Neuronal stem cell (in vitro differentiated cells): ENCODE data around the gene ATP2B3.
A peak's percentile ranks its signal among the peaks of the same experiment; 100 is the strongest.

Source experiments
- DNase-seq: peaks from one replicate; pipeline ENCODE4 v3.0.0-alpha.2; 2013; ENCODE audit warnings: low spot score
- H2AFZ ChIP-seq: one replicate; pipeline ENCODE4 v1.6.1; 2013; ENCODE audit warnings: mild to moderate bottlenecking, low read length, inconsistent platforms
- H2AK5ac ChIP-seq: 2 replicates; pipeline ENCODE4 v1.6.1; 2013; ENCODE audit warnings: low read depth, mild to moderate bottlenecking, inconsistent platforms, low read length, moderate library complexity, mixed read lengths
- H2BK120ac ChIP-seq: 2 replicates; pipeline ENCODE4 v1.6.1; 2013; ENCODE audit warnings: low read depth, mild to moderate bottlenecking, inconsistent platforms, low read length, moderate library complexity, mixed read lengths
- H2BK12ac ChIP-seq: one replicate; pipeline ENCODE4 v1.6.1; 2013; ENCODE audit warnings: low read length, inconsistent platforms
- H2BK15ac ChIP-seq: 2 replicates; pipeline ENCODE4 v1.6.1; 2013; ENCODE audit warnings: mild to moderate bottlenecking, low read length, inconsistent platforms, mixed read lengths
- H2BK5ac ChIP-seq: one replicate; pipeline ENCODE4 v1.6.1; 2013; ENCODE audit warnings: inconsistent platforms, mild to moderate bottlenecking, low read length, moderate library complexity
- H3K14ac ChIP-seq: one replicate; pipeline ENCODE4 v1.6.1; 2013; ENCODE audit warnings: low read length, inconsistent platforms
- H3K18ac ChIP-seq: 2 replicates; pipeline ENCODE4 v1.6.1; 2013; ENCODE audit warnings: low read length, inconsistent platforms
- H3K23ac ChIP-seq: 2 replicates; pipeline ENCODE4 v1.6.1; 2013; ENCODE audit warnings: low read depth, mild to moderate bottlenecking, mixed read lengths, low read length, inconsistent platforms; ENCODE audit not compliant: poor library complexity
- H3K27ac ChIP-seq: replicated peaks from 3 replicates; pipeline ENCODE4 v1.5.1; 2013; ENCODE audit warnings: low read length, inconsistent platforms
- H3K27me3 ChIP-seq, 3 experiments: 2 replicates each; pipeline ENCODE4 v1.6.1; 2013; ENCODE audit warnings: low read length in 3 of 3, mild to moderate bottlenecking in 2 of 3, inconsistent platforms in 1 of 3, low read depth in 1 of 3, mixed read lengths in 1 of 3, moderate library complexity in 1 of 3; ENCODE audit not compliant: control insufficient read depth in 3 of 3, insufficient read depth in 3 of 3
- H3K36me3 ChIP-seq, 2 donors: replicated peaks in 1 of 2; 2 replicates each; pipeline ENCODE4 v1.6.1; 2013; ENCODE audit warnings: low read length in 2 of 2; ENCODE audit not compliant: control insufficient read depth in 2 of 2, insufficient read depth in 2 of 2
- H3K4ac ChIP-seq: 2 replicates; pipeline ENCODE4 v1.6.1; 2013; ENCODE audit warnings: inconsistent platforms, mild to moderate bottlenecking, low read length, moderate library complexity
- H3K4me1 ChIP-seq, 2 donors: 1 replicate in 1 of 2; 2 replicates in 1 of 2; pipeline ENCODE4 v1.6.1; 2013; ENCODE audit warnings: low read length in 2 of 2, low read depth in 1 of 2; ENCODE audit not compliant: control insufficient read depth in 2 of 2, insufficient read depth in 1 of 2
- H3K4me2 ChIP-seq: one replicate; pipeline ENCODE4 v1.6.1; 2013; ENCODE audit warnings: mild to moderate bottlenecking, low read length, inconsistent platforms; ENCODE audit not compliant: insufficient read depth, poor library complexity, severe bottlenecking
- H3K4me3 ChIP-seq, 2 donors: 2 replicates each; pipeline ENCODE4 v1.5.1; 2013; ENCODE audit warnings: low read length in 2 of 2, mild to moderate bottlenecking in 2 of 2, inconsistent platforms in 1 of 2, moderate library complexity in 1 of 2
- H3K79me1 ChIP-seq: one replicate; pipeline ENCODE4 v1.6.1; 2013; ENCODE audit warnings: low read depth, mild to moderate bottlenecking, inconsistent platforms, low read length, moderate library complexity
- H3K9ac ChIP-seq: one replicate; pipeline ENCODE4 v1.6.1; 2013; ENCODE audit warnings: mild to moderate bottlenecking, low read depth, low read length, inconsistent platforms; ENCODE audit not compliant: poor library complexity
- H3K9me3 ChIP-seq, 2 donors: replicated peaks in 1 of 2; 2 replicates each; pipeline versions ENCODE3 to v1.6.1; 2013; ENCODE audit warnings: low read length in 2 of 2, mild to moderate bottlenecking in 2 of 2, inconsistent platforms in 1 of 2, low read depth in 1 of 2, mixed read lengths in 1 of 2, moderate library complexity in 1 of 2; ENCODE audit not compliant: control insufficient read depth in 2 of 2, insufficient read depth in 1 of 2
- H4K8ac ChIP-seq: one replicate; pipeline ENCODE4 v1.6.1; 2013; ENCODE audit warnings: low read depth, mild to moderate bottlenecking, inconsistent platforms, low read length, moderate library complexity
- H4K91ac ChIP-seq: one replicate; pipeline ENCODE4 v1.6.1; 2013; ENCODE audit warnings: low read length, low read depth, mild to moderate bottlenecking, inconsistent platforms; ENCODE audit not compliant: poor library complexity
- WGBS, 2 donors: extraction: QIAGEN DNeasy Blood & Tissue Kit; methylation state at CpG; one replicate each; pipeline ENCODE4 v1.1.7; 2013; ENCODE audit warnings: missing lambda C conversion rate in 2 of 2, mixed read lengths in 1 of 2; ENCODE audit not compliant: insufficient read length in 2 of 2, insufficient replicate concordance in 1 of 2; ENCODE audit errors: extremely low coverage in 2 of 2; 5-methylcytosine and 5-hydroxymethylcytosine counted together

Gene ATP2B3

DNA sequence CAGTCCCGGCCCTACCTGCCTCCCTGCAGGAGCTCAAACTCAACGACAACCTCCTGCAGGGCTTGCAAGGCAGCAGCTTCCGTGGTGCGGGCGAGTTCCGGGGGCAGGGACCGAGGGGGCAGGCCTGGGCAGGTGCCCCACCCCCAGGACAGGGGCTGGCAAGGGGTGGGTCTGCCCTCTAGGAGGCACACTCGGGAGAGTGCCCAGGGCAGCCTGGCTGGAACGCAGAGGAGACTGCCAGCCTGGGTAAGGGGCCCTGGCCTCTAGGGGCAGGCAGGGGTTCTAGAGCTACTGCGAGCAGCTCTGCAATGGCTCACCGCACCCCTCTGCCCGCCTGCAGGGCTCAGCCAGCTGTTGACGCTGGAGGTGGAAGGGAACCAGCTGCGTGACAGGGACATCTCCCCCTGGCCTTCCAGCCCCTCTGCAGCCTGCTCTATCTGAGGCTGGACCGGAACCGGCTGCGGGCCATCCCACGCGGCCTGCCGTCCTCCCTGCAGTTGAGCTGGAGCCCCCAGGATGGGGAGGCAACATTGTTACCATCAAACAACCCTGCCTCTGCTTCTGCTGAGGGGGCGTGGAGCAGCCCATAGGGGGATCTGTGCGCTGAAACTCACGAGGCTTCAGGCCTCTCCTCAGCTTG, 34.9 kb upstream of the ATP2B3 start:
- Histone ChIP-seq H3K27me3 (peaks cover 0 to 40% (median 0%) of the 10 kb centered on the region in 3 experiments), H3K27ac (no peak overlapping the region), H2BK15ac (no peak overlapping the region), H3K4ac (no peak overlapping the region), H3K14ac (no peak overlapping the region), H3K4me3 (no peak overlapping the region), H3K4me2 (no peak overlapping the region), H2BK12ac (peak overlapping the region; percentile 58), H2AK5ac (no peak overlapping the region), H3K18ac (no peak overlapping the region), H3K4me1 (no peaks in the 10 kb centered on the region), H4K91ac (no peak overlapping the region), H3K36me3 (no peaks in the 10 kb centered on the region), H3K23ac (no peak overlapping the region), H4K8ac (no peak overlapping the region), H3K9me3 (no peaks in the 10 kb centered on the region), H3K79me1 (no peaks in the 10 kb centered on the region), H2AFZ (no peak overlapping the region), H2BK5ac (no peak overlapping the region), H3K9ac (no peak overlapping the region), H2BK120ac (no peak overlapping the region)
- WGBS, 2 donors: no CpG with 5 or more reads among the region's 23 CpGs
- no peak for DNase-seq

DNA sequence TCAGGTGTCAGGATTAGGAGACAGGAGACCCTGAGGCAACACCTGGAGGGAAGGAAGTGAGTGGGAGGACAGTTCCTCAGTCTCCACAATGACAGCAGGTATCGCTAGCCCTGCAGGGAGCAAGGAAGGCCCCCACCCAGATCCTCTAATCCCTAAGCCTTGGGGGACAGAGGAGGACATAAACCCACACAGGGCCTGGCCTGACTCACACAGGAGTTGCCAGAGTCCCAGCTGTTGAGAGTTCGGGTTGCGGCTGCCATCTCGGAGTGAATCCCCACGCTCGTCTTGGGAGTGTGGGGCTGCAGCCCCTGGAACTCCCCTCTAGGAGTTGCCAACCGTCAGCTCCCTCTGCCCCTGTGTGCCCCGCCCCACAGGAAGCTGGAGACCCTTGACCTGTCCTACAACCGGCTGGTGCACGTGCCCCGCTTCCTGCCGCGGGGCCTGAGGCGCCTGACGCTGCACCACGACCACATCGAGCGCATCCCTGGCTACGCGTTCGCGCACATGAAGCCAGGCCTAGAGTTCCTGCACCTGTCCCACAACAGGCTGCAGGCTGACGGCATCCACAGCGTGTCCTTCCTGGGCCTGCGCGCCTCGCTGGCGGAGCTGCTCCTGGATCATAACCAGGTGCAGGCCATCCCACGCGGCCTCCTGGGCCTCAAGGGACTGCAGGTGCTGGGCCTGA, 31.9 kb upstream of the ATP2B3 start:
- H3K23ac ChIP-seq: no peak overlapping the region
- no peak overlapping the region for H3K4me2 ChIP-seq
- no peak overlapping the region for H3K4me3 ChIP-seq
- no peak overlapping the region for H2BK120ac ChIP-seq
- H2AFZ ChIP-seq: no peak overlapping the region
- H3K9me3 ChIP-seq: no peaks in the 10 kb centered on the region
- H3K27ac ChIP-seq: no peak overlapping the region
- no peak for DNase-seq
- no peaks in the 10 kb centered on the region for H3K79me1 ChIP-seq
- no peak overlapping the region for H2BK5ac ChIP-seq
- no peak overlapping the region for H2BK15ac ChIP-seq
- no peak overlapping the region for H2BK12ac ChIP-seq
- H3K9ac ChIP-seq: no peak overlapping the region
- H3K4ac ChIP-seq: no peak overlapping the region
- no peak overlapping the region for H3K18ac ChIP-seq
- no CpG with 5 or more reads among the region's 30 CpGs for WGBS, 2 donors
- no peak overlapping the region for H2AK5ac ChIP-seq
- no peak overlapping the region for H4K91ac ChIP-seq
- no peak overlapping the region for H4K8ac ChIP-seq
- H3K36me3 ChIP-seq: no peaks in the 10 kb centered on the region
- H3K14ac ChIP-seq: no peak overlapping the region
- peaks cover 0 to 36% (median 0%) of the 10 kb centered on the region in 3 experiments for H3K27me3 ChIP-seq
- peaks cover 3 to 11% of the 10 kb centered on the region in 2 donors for H3K4me1 ChIP-seq

- no peak for DNase-seq
- no peaks in the 10 kb centered on the region for H3K9me3 ChIP-seq
- WGBS, 2 donors: no CpG with 5 or more reads among the region's 10 CpGs
- H2BK12ac ChIP-seq: no peak overlapping the region
- no peak overlapping the region for H3K23ac ChIP-seq
- peaks cover 0 to 36% (median 0%) of the 10 kb centered on the region in 3 experiments for H3K27me3 ChIP-seq
- no peak overlapping the region for H4K91ac ChIP-seq
- H3K4me3 ChIP-seq: no peak overlapping the region
- H2AFZ ChIP-seq: no peak overlapping the region
- H2AK5ac ChIP-seq: no peak overlapping the region
- H2BK15ac ChIP-seq: no peak overlapping the region
- H2BK120ac ChIP-seq: no peak overlapping the region
- H3K4me1 ChIP-seq: peaks cover 3 to 13% of the 10 kb centered on the region in 2 donors
- no peak overlapping the region for H3K18ac ChIP-seq
- H3K4me2 ChIP-seq: no peak overlapping the region
- H3K79me1 ChIP-seq: no peaks in the 10 kb centered on the region
- no peak overlapping the region for H3K4ac ChIP-seq
- no peak overlapping the region for H3K27ac ChIP-seq
- H4K8ac ChIP-seq: no peak overlapping the region
- H3K14ac ChIP-seq: no peak overlapping the region
- H3K9ac ChIP-seq: no peak overlapping the region
- H3K36me3 ChIP-seq: no peaks in the 10 kb centered on the region
- no peak overlapping the region for H2BK5ac ChIP-seq
These were observed 31.3 kb upstream of the ATP2B3 start for GRCh38 chrX:153486171-153486570.

DNA sequence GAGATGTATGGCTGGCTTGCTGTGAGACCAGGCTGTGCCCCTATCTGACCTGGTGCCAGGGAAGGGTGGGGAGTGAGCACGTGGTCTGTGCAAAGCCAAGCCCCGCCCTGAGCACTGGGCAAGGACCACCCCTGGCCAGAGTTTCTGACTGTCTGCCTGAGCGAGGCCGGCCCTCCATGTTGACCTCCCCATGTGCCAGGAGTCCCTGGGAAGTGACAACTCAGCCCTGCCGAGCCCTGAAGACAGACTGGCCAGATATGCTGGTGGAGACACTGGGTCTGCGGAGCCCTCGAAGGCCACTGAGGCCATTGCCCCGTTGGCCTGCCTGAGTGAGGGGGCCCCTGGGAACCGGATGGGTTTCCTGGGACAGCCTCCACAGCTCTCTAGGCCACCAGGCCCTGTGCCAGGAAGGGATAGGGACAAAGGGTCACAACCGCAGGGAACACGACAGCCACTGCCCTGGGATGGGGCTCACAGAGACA, 29.8 kb upstream of the ATP2B3 start:
- no CpG with 5 or more reads among the region's 11 CpGs for WGBS, 2 donors
- Histone ChIP-seq H2AFZ (peak overlapping the region; percentile 92), H3K4me1 (peaks cover 9 to 21% of the 10 kb centered on the region in 2 donors), H2BK12ac (no peak overlapping the region), H3K4ac (no peak overlapping the region), H3K4me2 (no peak overlapping the region), H2AK5ac (peak overlapping the region; percentile 61), H3K36me3 (no peaks in the 10 kb centered on the region), H2BK15ac (peak overlapping the region; percentile 67), H2BK120ac (no peak overlapping the region), H3K27ac (no peak overlapping the region), H3K23ac (no peak overlapping the region), H4K91ac (peak overlapping the region; percentile 53), H3K9me3 (no peaks in the 10 kb centered on the region), H3K9ac (no peak overlapping the region), H3K18ac (peak overlapping the region; percentile 65), H2BK5ac (no peak overlapping the region), H3K4me3 (no peak overlapping the region), H4K8ac (peak overlapping the region; percentile 29), H3K14ac (no peak overlapping the region), H3K27me3 (peaks cover 0 to 34% (median 0%) of the 10 kb centered on the region in 3 experiments), H3K79me1 (no peaks in the 10 kb centered on the region)
- no peak for DNase-seq
